RWPE2 (cell line): Measurements from ENCODE around the gene CDK1.

Source experiments
- ATAC-seq: fragments of 200-7000 bp; cut with Tn5 transposase; 3 replicates; pipeline ENCODE4 v1.9.1; 2021; ENCODE audit warnings: low read depth
- DNase-seq: peaks from one replicate; pipeline ENCODE4 v3.0.0-alpha.2; 2020; ENCODE audit warnings: low spot score
- H3K27ac ChIP-seq: fragments of 450-650 bp; 2 replicates; pipeline ENCODE4 v1.5.1; 2017; ENCODE audit warnings: mild to moderate bottlenecking; ENCODE audit not compliant: poor library complexity, severe bottlenecking
- H3K27me3 ChIP-seq: fragments of 250-450 bp; sonication (Bioruptor Pico); 2 replicates; pipeline ENCODE4 v1.5.1; 2021; ENCODE audit warnings: mild to moderate bottlenecking, moderate library complexity; ENCODE audit not compliant: insufficient read depth, poor library complexity, severe bottlenecking
- H3K36me3 ChIP-seq: fragments of 250-450 bp; sonication (Bioruptor Pico); 2 replicates; pipeline ENCODE4 v1.5.1; 2020; ENCODE audit warnings: low read depth, mild to moderate bottlenecking, moderate library complexity
- H3K4me1 ChIP-seq: fragments of 250-450 bp; sonication (Bioruptor Pico); 2 replicates; pipeline ENCODE4 v1.5.1; 2021; ENCODE audit warnings: mild to moderate bottlenecking, moderate library complexity; ENCODE audit not compliant: insufficient read depth, poor library complexity, severe bottlenecking
- H3K4me3 ChIP-seq: fragments of 250-450 bp; sonication (Bioruptor Pico); 2 replicates; pipeline ENCODE4 v1.5.1; 2021; ENCODE audit warnings: mild to moderate bottlenecking, moderate library complexity; ENCODE audit not compliant: severe bottlenecking
- H3K9me3 ChIP-seq: fragments of 250-450 bp; sonication (Bioruptor Pico); 2 replicates; pipeline ENCODE4 v1.5.1; 2021; ENCODE audit warnings: mild to moderate bottlenecking, moderate library complexity; ENCODE audit not compliant: severe bottlenecking
- TF ChIP-seq, protein P1 (sequence below): fragments of 450-650 bp; IDR thresholded peaks from one replicate; pipeline ENCODE4 v1.5.1; 2017; ENCODE audit warnings: mild to moderate bottlenecking, moderate library complexity; ENCODE audit not compliant: poor library complexity, severe bottlenecking

CDK1 gene

DNA sequence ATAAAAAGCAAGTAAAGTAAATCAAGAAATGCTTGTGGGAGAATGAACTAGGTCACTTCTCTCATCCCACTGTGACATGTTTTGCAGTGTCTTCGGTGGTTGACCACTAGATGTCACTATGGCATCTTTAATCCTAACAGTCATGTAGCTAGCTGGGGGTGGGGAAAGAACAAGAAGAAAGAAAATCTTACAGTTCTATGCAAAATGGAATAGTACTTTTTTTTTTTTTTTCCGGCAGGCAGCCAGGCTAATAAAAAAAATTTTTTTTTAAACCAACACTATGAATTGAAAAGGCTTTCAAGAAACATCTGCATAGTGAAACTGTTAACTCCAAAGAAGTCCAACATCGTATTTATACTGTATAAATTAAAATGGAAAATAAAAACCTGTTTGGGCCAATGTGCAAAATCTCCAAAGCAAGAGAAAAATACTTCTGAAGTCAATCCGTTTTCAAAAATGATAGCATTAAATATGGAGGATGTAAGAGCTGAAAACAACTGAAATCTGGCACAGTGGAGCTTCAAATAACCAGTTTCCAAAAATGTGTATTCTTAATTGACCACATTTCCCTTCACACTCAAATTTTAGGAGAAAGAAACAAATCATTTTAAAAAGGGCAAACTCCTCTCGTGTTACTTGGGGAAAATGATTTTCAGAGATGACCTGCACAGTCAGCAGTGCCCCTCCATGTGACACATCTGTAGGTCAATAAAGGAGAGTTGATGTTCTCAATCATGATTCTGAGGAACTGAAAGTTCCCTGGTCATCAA is 38.5 kb downstream of the CDK1 start:
- Histone ChIP-seq H3K36me3 (no peaks in the 10 kb centered on the region), H3K27ac (no peak overlapping the region), H3K9me3 (no peaks in the 10 kb centered on the region), H3K4me1 (peaks cover 2% of the 10 kb centered on the region), H3K27me3 (no peaks in the 10 kb centered on the region), H3K4me3 (no peak overlapping the region)
- ATAC-seq = peak; percentile 71; the same call in 2 of the 3 replicates
- TF ChIP-seq, protein P1, sequence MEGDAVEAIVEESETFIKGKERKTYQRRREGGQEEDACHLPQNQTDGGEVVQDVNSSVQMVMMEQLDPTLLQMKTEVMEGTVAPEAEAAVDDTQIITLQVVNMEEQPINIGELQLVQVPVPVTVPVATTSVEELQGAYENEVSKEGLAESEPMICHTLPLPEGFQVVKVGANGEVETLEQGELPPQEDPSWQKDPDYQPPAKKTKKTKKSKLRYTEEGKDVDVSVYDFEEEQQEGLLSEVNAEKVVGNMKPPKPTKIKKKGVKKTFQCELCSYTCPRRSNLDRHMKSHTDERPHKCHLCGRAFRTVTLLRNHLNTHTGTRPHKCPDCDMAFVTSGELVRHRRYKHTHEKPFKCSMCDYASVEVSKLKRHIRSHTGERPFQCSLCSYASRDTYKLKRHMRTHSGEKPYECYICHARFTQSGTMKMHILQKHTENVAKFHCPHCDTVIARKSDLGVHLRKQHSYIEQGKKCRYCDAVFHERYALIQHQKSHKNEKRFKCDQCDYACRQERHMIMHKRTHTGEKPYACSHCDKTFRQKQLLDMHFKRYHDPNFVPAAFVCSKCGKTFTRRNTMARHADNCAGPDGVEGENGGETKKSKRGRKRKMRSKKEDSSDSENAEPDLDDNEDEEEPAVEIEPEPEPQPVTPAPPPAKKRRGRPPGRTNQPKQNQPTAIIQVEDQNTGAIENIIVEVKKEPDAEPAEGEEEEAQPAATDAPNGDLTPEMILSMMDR = peak; percentile 90
- no peak for DNase-seq

DNA sequence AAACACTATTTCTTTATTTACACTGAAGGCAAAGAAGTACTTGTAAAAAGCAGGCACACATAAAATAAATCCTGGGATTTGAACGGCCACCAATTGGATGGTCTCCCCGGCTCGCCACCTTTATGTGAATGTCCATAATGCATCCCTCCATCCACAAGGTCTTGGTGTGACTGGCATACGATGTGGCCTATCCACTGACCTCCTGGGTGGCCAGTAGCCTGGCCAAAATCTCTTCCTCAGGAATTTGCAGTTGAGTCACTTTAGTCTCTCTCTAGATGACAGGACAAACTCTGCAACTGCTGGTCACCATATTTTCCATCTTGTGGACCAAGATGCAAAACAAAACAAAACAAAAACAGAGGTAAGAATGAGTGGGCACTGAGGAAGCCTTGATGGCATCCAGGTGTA is 39.1 kb downstream of the CDK1 start:
- Histone ChIP-seq H3K27me3 (no peaks in the 10 kb centered on the region), H3K4me1 (peaks cover 3% of the 10 kb centered on the region), H3K27ac (no peak overlapping the region), H3K36me3 (no peaks in the 10 kb centered on the region), H3K4me3 (no peak overlapping the region), H3K9me3 (no peaks in the 10 kb centered on the region)
- TF ChIP-seq, protein P1 = no peak
- no peak for DNase-seq
- no peak for ATAC-seq

DNA sequence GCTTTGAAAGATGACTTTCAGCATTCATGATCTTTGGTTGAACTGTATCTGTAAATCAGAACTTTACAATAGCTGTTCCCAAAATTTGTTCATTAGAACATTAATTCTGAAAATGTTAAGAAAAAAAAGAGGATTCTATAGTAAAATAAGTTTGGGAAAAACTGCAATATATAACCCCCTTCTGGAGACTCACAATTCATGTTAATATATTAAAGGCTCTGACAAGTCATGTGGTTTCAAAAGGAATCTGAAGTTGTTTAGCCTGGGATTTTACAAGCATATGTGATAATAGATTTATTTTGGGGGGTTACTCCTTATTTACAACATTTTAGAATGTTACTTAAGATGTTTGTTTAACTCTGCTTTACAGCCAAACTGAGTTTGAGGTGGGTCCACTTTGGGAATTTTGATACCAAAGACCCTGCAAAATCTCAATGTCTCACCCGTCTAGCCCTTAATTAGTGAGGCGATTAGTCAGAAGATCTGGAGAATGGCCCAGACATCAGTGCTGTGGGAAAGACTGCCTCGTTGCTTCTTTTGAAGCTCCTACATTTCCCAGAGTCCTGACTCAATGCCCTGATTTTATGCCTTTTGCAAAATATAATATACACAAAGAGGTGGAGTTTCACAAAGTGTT is 40.0 kb downstream of the CDK1 start:
- H3K27ac ChIP-seq = no peak overlapping the region
- ATAC-seq (no peak), DNase-seq (no peak)
- no peak overlapping the region for H3K4me3 ChIP-seq
- TF ChIP-seq, protein P1 = no peak
- no peaks in the 10 kb centered on the region for H3K36me3 ChIP-seq
- no peaks in the 10 kb centered on the region for H3K9me3 ChIP-seq
- H3K27me3 ChIP-seq = no peaks in the 10 kb centered on the region
- peaks cover 3% of the 10 kb centered on the region for H3K4me1 ChIP-seq

DNA sequence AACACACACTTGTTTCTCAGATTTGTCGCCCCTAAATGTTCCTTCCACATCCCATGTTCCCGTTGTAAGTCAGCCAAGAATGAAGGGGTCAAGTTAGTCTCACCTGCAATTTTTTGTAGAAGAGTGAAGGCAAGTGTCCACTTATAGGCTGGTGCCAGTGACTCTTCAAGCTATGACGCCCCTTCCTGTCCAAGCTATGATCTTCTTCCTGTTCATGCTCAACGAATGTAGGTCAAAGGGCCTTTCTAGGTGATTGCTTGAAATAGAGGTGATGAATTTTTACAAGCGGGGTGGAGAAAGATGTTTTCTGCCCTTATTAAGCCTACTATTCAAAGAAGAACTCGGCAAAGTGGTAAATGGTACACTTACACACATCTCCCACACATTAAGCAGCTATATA is 41.0 kb downstream of the CDK1 start:
- Histone ChIP-seq H3K27me3 (no peaks in the 10 kb centered on the region), H3K27ac (no peak overlapping the region), H3K4me3 (no peak overlapping the region), H3K9me3 (no peaks in the 10 kb centered on the region), H3K4me1 (peaks cover 3% of the 10 kb centered on the region), H3K36me3 (no peaks in the 10 kb centered on the region)
- no peak for DNase-seq
- ATAC-seq = no peak
- TF ChIP-seq, protein P1 = no peak

DNA sequence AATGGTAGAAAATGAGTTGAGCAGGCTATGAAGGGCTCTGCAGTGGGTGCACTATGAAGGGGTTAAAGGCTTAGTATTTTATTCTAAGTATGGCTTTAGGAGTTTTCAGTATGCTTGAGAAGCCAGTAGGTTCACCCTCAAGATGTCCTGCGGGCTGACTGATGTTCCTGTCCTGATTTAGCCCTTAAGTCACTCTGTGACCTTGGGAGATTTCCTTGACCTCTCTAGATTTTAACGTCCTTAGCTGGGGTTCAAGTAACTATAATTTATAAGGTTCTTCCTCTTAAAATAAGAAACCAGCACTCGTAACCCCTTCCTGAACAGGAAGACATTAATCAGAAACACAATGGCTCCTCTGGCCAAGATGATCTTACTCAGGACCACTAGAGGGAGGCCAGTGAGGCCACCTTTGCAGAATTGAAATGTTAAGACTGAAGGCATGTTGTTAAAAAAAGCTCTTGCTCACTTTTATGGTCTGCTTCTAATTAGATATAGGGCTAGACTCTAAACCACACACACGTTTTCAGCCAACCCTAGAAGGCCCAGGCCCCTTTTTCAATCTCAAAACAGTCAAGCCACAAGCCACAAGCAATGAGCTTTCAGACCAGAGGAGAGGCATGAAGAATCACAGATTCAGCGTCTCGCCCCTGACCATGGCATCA is 41.9 kb downstream of the CDK1 start:
- DNase-seq (no peak), ATAC-seq (no peak)
- Histone ChIP-seq H3K27ac (no peak overlapping the region), H3K36me3 (no peaks in the 10 kb centered on the region), H3K9me3 (no peaks in the 10 kb centered on the region), H3K27me3 (no peaks in the 10 kb centered on the region), H3K4me3 (no peak overlapping the region), H3K4me1 (peaks cover 3% of the 10 kb centered on the region)
- TF ChIP-seq, protein P1 = peak; percentile 44
